ENCODE results near the gene ACER2.

GRCh38 chr9:19481971-19482404, 73.2 kb downstream of the ACER2 start:
- TF ChIP-seq CTCF (IDR thresholded peaks at IDR 0.05), result no peak
- TF ChIP-seq POLR2A (IDR thresholded peaks at IDR 0.05), result no peak
- TF ChIP-seq EP300 (IDR thresholded peaks at IDR 0.05; ENCODE audit: low read depth), result no peak
- no peak for TF ChIP-seq POLR2AphosphoS5 (IDR thresholded peaks at IDR 0.05)

Data from transverse colon (tissue), 4 donors.